Subcutaneous adipose tissue (tissue), 4 donors: ENCODE results near the gene DNAJC2. TPM values are rescaled to one million over a fixed set of nuclear protein-coding genes. Genes with fewer than 3 reads are reported as not detected.

Experiments
- total RNA-seq, 4 donors: library from RNA; depleted of rRNA; stranded (reverse); fragments of >200 nt; gene quantifications; one replicate each; pipeline ENCODE4 v1.1.0, GENCODE V29; 2016
- TF ChIP-seq, protein P1 (sequence below): fragments of 450-650 bp; IDR thresholded peaks from one replicate; pipeline ENCODE4 v1.5.1; 2016; ENCODE audit warnings: low read depth, mild to moderate bottlenecking, control low read depth, antibody characterized with exemption, moderate library complexity

Gene DNAJC2
- total RNA-seq, 4 donors from 2014 or later: 13.3 to 30.5 (median 21.7) TPM

- TF ChIP-seq, protein P1, sequence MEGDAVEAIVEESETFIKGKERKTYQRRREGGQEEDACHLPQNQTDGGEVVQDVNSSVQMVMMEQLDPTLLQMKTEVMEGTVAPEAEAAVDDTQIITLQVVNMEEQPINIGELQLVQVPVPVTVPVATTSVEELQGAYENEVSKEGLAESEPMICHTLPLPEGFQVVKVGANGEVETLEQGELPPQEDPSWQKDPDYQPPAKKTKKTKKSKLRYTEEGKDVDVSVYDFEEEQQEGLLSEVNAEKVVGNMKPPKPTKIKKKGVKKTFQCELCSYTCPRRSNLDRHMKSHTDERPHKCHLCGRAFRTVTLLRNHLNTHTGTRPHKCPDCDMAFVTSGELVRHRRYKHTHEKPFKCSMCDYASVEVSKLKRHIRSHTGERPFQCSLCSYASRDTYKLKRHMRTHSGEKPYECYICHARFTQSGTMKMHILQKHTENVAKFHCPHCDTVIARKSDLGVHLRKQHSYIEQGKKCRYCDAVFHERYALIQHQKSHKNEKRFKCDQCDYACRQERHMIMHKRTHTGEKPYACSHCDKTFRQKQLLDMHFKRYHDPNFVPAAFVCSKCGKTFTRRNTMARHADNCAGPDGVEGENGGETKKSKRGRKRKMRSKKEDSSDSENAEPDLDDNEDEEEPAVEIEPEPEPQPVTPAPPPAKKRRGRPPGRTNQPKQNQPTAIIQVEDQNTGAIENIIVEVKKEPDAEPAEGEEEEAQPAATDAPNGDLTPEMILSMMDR: no peak
Measured at GRCh38 chr7:103382032-103382402, 37.5 kb upstream of the DNAJC2 start.

- TF ChIP-seq, protein P1: no peak
Measured at GRCh38 chr7:103381280-103382031, 36.9 kb upstream of the DNAJC2 start.

- TF ChIP-seq, protein P1: no peak
Measured at GRCh38 chr7:103380395-103381191, 36.0 kb upstream of the DNAJC2 start.

DNA sequence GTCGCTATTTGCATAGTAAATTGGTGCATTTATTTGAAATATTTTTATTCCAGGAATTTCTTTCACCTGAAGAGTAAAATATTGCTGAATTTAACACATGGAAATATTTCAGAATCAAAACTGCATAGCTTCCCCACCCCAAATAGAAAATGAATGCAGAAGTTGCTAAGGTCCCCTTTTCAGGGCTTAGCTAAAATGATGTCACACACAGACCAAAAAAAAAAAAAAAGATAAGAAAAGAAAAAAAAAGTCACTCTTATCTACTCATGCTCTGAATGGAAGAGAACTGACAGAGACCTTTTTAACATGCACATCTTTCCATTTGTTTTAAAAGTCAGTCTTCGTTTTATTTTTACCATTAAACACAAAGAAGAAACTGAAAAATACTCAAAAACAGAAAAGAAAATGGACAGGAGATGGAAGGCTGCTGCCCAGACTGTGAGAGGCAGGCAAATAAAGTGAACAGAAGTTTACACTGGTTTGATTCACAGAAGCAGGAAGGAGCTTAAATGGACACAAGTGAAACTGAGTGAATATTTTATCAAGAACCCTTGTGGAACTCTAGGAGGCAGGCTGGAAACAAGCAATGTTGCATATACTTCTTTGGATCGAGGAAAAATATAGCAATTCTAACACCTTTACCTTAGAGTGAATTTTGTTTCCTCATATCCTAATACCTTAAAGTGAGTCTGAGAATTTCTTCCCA, 34.9 kb upstream of the DNAJC2 start:
- TF ChIP-seq, protein P1: no peak

GRCh38 chr7:103373866-103374643, 29.5 kb upstream of the DNAJC2 start:
- TF ChIP-seq, protein P1: no peak

DNA sequence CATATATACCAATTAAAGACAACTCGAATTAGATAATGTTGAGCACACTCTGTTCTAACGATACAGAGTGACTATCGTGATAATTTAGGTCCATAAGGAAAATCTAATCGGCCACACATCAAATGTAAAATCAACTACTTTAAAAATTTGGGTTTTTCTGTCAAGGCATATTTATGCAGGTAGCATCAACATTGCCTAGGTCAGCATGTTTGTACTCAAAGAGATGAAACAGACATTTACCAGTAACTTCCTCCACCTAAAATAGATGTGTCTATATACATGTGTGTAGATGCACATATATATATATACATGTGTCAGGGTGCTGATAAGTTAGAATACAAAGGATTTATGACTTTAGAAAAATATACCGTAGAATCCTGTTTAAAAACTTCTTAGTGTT, 24.9 kb upstream of the DNAJC2 start:
- TF ChIP-seq, protein P1: no peak
